ENCODE measurements around the gene DOCK2. TPM values are rescaled to one million over a fixed set of nuclear protein-coding genes. Genes with fewer than 3 reads are reported as not detected.
"Not testable (repeated sequence)": the region's sequence is repeated elsewhere in the genome, so short reads cannot be mapped to it uniquely, and the experiment has no call there.

The DOCK2 gene
- total and polyA plus RNA-seq, 2 donors (not counting 3 experiments of a cell fraction or from before 2014, with no cell fraction given): 0.62 to 4.8 TPM

DNA sequence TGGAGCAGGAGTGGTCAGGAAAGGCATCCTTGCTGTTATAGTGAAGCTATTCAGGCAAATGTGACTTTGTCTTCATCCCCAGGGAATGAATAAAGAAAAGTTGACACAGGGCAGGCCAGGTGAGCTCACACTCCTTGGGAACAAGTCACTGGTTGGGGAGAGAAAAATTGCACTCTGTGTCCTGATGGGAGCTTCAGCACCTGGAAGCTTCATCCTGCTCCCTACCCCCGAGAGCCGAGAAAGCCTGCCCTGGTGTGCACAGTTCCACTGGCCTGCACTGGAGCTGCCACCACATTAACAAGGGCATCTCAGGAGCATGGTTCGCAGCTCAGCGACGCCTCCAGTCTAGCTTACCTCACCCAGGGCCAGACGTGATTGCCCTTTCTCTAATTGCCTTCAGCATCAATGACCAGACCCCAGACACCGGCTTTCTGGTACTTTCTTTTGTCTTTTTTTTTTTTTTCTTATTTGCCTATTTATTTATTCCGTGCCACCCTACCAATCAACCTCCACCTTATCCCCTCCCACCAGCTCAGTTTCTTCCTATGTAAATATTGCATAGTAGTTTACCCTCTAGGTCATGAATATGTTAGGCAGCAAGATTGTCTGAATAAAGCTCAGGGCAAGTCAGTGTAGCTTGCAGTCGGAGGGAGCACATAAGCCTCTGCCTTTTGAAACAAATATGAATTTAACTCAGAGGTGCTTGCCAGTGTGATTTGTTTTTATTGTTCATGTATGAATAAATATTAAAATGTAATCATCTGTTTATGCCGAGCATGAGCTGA lies 87.4 kb downstream of the DOCK2 start:
- dilution Hi-C loops (cut with MboI; ENCODE audit: extremely low pct_ligation_motif_present, low sequenced_read_pairs): no loop called here
- ChIA-PET CTCF (interaction anchor here (0.7 to 1.7 kb wide), 3 partner anchors 23 to 346 kb away, joined by 3 to 9 read pairs (median 3); partner anchors contain the start of gene INSYN2B), POLR2A (interaction anchor here (0.7 kb wide), 1 partner anchor 548 kb away, joined by 3 read pairs; no protein-coding TSS in a partner anchor)
- no peaks in the 10 kb centered on the region for H3K27me3 ChIP-seq (ENCODE audit: control insufficient read depth in 2 of 2, insufficient read depth in 2 of 2, low read length in 2 of 2)
- H3K4me1 ChIP-seq (ENCODE audit: control insufficient read depth, extremely low read depth, insufficient read depth, low read length): no peaks in the 10 kb centered on the region
- H3K27ac ChIP-seq (ENCODE audit: insufficient read depth, low read depth, low read length): no peak overlapping the region
- H4K20me1 ChIP-seq (replicated peaks; ENCODE audit: control insufficient read depth, extremely low read depth, insufficient read depth, low read length): no peaks in the 10 kb centered on the region
- no peak overlapping the region for H3K4me2 ChIP-seq (ENCODE audit: insufficient read depth, low read length)
- no peak overlapping the region for H3K4me3 ChIP-seq (replicated peaks in 1 of 3; ENCODE audit: insufficient read depth in 1 of 3, low read depth in 1 of 3, low read length in 3 of 3)
- H3K9me3 ChIP-seq (replicated peaks; ENCODE audit: control insufficient read depth, insufficient read depth, low read length): no peaks in the 10 kb centered on the region
- H2AFZ ChIP-seq (ENCODE audit: low read depth, low read length): no peak overlapping the region
- intact Hi-C loops (cut with micrococcal nuclease): no loop called here
- no peaks in the 10 kb centered on the region for H3K9me1 ChIP-seq (replicated peaks; ENCODE audit: control insufficient read depth, extremely low read depth, insufficient read depth, low read length)
- no peak for FAIRE-seq
- no peaks in the 10 kb centered on the region for H3K36me3 ChIP-seq (ENCODE audit: control insufficient read depth in 2 of 2, extremely low read depth in 1 of 2, insufficient read depth in 2 of 2, low read length in 2 of 2)
- no peak for DNase-seq (ENCODE audit: low read depth, low spot score)
- no peak overlapping the region for H3K9ac ChIP-seq (replicated peaks; ENCODE audit: extremely low read depth, insufficient read depth, low read length)
- BruUV-seq (replicated peaks): no TSS peak
- no peak for TF ChIP-seq POLR2AphosphoS5 (IDR thresholded peaks at IDR 0.05; ENCODE audit: insufficient read depth, low read depth, low read length)
- no peak for TF ChIP-seq GATA2 (IDR thresholded peaks at IDR 0.05; ENCODE audit: insufficient read depth, insufficient read length, low read depth, low read length)
- TF ChIP-seq MYC (IDR thresholded peaks at IDR 0.05; ENCODE audit: low read depth, low read length): no peak
- no peak for TF ChIP-seq EZH2 (IDR thresholded peaks at IDR 0.05; ENCODE audit: borderline replicate concordance, low read depth, low read length, severe bottlenecking)
- no peak for TF ChIP-seq POLR2A (IDR thresholded peaks at IDR 0.05; ENCODE audit: low read depth, low read length)
- TF ChIP-seq JUN (IDR thresholded peaks at IDR 0.05; ENCODE audit: borderline replicate concordance, insufficient read depth, insufficient read length, low read depth): no peak
- TF ChIP-seq FOS (IDR thresholded peaks at IDR 0.05; ENCODE audit: borderline replicate concordance, insufficient read depth, low read length): no peak
- TF ChIP-seq, protein P1, sequence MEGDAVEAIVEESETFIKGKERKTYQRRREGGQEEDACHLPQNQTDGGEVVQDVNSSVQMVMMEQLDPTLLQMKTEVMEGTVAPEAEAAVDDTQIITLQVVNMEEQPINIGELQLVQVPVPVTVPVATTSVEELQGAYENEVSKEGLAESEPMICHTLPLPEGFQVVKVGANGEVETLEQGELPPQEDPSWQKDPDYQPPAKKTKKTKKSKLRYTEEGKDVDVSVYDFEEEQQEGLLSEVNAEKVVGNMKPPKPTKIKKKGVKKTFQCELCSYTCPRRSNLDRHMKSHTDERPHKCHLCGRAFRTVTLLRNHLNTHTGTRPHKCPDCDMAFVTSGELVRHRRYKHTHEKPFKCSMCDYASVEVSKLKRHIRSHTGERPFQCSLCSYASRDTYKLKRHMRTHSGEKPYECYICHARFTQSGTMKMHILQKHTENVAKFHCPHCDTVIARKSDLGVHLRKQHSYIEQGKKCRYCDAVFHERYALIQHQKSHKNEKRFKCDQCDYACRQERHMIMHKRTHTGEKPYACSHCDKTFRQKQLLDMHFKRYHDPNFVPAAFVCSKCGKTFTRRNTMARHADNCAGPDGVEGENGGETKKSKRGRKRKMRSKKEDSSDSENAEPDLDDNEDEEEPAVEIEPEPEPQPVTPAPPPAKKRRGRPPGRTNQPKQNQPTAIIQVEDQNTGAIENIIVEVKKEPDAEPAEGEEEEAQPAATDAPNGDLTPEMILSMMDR (IDR thresholded peaks at IDR 0.05; ENCODE audit: extremely low read depth in 1 of 2, insufficient read depth in 1 of 2, low read depth in 1 of 2, low read length in 2 of 2): no peak
- TF ChIP-seq, protein P2, sequence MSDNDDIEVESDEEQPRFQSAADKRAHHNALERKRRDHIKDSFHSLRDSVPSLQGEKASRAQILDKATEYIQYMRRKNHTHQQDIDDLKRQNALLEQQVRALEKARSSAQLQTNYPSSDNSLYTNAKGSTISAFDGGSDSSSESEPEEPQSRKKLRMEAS (IDR thresholded peaks at IDR 0.05; ENCODE audit: insufficient read depth, insufficient read length): no peak
- no peaks in the 10 kb centered on the region for H3K79me2 ChIP-seq (ENCODE audit: control insufficient read depth, insufficient read depth, low read length)

DNA sequence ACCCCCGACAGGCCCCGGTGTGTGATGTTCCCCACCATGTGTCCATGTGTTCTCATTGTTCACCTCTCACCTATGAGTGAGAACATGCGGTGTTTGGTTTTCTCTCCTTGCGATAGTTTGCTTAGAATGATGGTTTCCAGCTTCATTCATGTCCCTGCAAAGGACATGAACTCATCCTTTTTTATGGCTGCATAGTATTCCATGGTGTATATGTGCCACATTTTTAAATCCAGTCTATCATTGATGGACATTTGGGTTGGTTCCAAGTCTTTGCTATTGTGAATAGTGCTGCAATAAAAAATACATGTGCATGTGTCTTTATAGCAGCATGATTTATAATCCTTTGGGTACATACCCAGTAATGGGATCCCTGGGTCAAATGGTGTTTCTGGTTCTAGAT lies 88.6 kb downstream of the DOCK2 start:
- H3K27ac ChIP-seq (ENCODE audit: insufficient read depth, low read depth, low read length); H3K9me3 ChIP-seq (replicated peaks; ENCODE audit: control insufficient read depth, insufficient read depth, low read length); H3K4me1 ChIP-seq (ENCODE audit: control insufficient read depth, extremely low read depth, insufficient read depth, low read length); H3K79me2 ChIP-seq (ENCODE audit: control insufficient read depth, insufficient read depth, low read length); H3K9ac ChIP-seq (replicated peaks; ENCODE audit: extremely low read depth, insufficient read depth, low read length); H3K4me2 ChIP-seq (ENCODE audit: insufficient read depth, low read length); H4K20me1 ChIP-seq (replicated peaks; ENCODE audit: control insufficient read depth, extremely low read depth, insufficient read depth, low read length); H3K36me3 ChIP-seq (ENCODE audit: control insufficient read depth in 2 of 2, extremely low read depth in 1 of 2, insufficient read depth in 2 of 2, low read length in 2 of 2); FAIRE-seq; H3K27me3 ChIP-seq (ENCODE audit: control insufficient read depth in 2 of 2, insufficient read depth in 2 of 2, low read length in 2 of 2); POLR2A ChIA-PET; DNase-seq (ENCODE audit: low read depth, low spot score); H3K4me3 ChIP-seq (replicated peaks in 1 of 3; ENCODE audit: insufficient read depth in 1 of 3, low read depth in 1 of 3, low read length in 3 of 3); BruUV-seq (replicated peaks); intact Hi-C loops (cut with micrococcal nuclease); H3K9me1 ChIP-seq (replicated peaks; ENCODE audit: control insufficient read depth, extremely low read depth, insufficient read depth, low read length); H2AFZ ChIP-seq (ENCODE audit: low read depth, low read length); dilution Hi-C loops (cut with MboI; ENCODE audit: extremely low pct_ligation_motif_present, low sequenced_read_pairs): not testable (repeated sequence)
- CTCF ChIA-PET: interaction anchor here (1.7 kb wide), 1 partner anchor 255 kb away, joined by 9 read pairs; the partner anchor contains the start of gene INSYN2B
